HFFc6 (cell line): ENCODE data around the gene IQGAP2. TPM values are rescaled to one million over a fixed set of nuclear protein-coding genes. Genes with fewer than 3 reads are reported as not detected.

ENCODE experiments used
- DNase-seq: peaks from one replicate; pipeline ENCODE4 v3.0.0-alpha.2; 2018
- H3K27ac Mint-ChIP-seq: 2 replicates; pipeline ENCODE4 v1.8.0; 2020; ENCODE audit warnings: mild to moderate bottlenecking, mixed read lengths
- H3K27me3 Mint-ChIP-seq: 2 replicates; pipeline ENCODE4 v1.8.0; 2021; ENCODE audit warnings: mild to moderate bottlenecking, moderate library complexity, mixed read lengths; ENCODE audit not compliant: insufficient read depth
- H3K36me3 Mint-ChIP-seq: 2 replicates; pipeline ENCODE4 v1.8.0; 2021; ENCODE audit warnings: low read depth, mixed read lengths
- H3K4me1 Mint-ChIP-seq: 2 replicates; pipeline ENCODE4 v1.8.0; 2020; ENCODE audit warnings: low read depth, mixed read lengths
- H3K4me3 Mint-ChIP-seq: 2 replicates; pipeline ENCODE4 v1.8.0; 2020; ENCODE audit warnings: mild to moderate bottlenecking, moderate library complexity, mixed read lengths
- H3K9me3 Mint-ChIP-seq: 2 replicates; pipeline ENCODE4 v1.8.0; 2020; ENCODE audit warnings: mild to moderate bottlenecking, mixed read lengths
- CTCF ChIP-seq: fragments of 200-600 bp; sonication (generic); IDR thresholded peaks from 2 replicates; pipeline ENCODE4 v1.5.0; 2021; ENCODE audit warnings: antibody characterized with exemption, mild to moderate bottlenecking
- total RNA-seq, 6 experiments: library from RNA; stranded (reverse); fragmentation: NEBNext Ultra II Directional; extraction: Animal tissue kit (Norgen Biotek cat#: 25700); gene quantifications; 2 replicates in 1 of 6; 3 replicates in 5 of 6; pipeline ENCODE4 v1.2.3, GENCODE V29; 2021

IQGAP2 gene
- total RNA-seq, 6 experiments from 2014 or later: 0.09 to 0.47 (median 0.21) TPM; not detected in 1

DNA sequence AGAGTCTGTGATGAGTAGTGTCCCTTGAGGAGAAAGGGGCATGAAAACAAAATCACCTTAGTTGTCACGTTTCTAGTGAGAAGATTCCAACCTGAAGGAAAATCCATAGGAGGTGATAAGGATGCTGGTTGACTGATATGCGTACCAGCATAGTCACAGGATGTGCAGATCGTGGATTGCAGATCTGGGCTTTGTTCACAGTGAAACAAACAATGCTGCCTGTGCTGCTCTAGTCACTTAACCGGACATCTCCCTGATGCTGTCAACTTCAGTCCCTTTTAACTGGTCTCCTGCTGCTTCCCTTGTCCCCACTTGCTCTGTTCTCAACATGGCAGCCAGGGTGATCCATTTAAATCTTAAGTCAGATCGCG, 89.7 kb downstream of the IQGAP2 start:
- H3K27ac Mint-ChIP-seq: no peak overlapping the region
- peaks cover 13% of the 10 kb centered on the region for H3K27me3 Mint-ChIP-seq
- no peaks in the 10 kb centered on the region for H3K9me3 Mint-ChIP-seq
- H3K4me3 Mint-ChIP-seq: no peak overlapping the region
- no peaks in the 10 kb centered on the region for H3K36me3 Mint-ChIP-seq
- no peaks in the 10 kb centered on the region for H3K4me1 Mint-ChIP-seq
- DNase-seq: no peak
- TF ChIP-seq CTCF: no peak

DNA sequence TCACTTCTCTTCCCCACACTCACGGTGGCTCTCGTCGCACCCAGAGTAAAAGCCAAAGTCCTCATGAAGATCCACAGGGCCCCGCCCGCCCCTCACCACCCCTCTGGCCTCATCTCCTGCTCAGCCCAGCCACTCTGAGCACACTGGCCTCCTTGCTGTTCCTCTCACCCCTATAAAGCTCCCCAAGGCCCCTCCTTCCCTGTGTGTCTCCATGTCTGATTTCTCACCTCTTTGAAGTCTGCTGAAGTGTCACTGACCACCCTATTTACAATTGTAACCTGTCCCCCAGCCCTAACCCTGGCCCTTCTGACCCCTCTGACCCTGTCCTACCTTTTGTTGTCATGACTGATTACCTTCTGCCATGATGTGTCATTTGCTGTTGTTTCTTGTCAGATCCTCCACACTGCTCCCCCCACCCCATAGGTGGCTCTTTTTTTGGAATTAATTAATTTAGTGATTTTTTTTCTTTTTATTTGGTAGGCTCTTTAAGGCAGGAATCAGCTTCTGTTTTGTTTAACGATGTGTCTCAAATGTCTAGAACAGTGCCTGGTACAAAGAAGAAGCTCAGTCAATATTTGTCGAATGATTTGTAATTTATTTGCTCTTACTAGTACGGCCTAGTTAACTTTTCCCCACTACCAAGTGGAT, 90.2 kb downstream of the IQGAP2 start:
- H3K4me1 Mint-ChIP-seq: no peaks in the 10 kb centered on the region
- no peak overlapping the region for H3K27ac Mint-ChIP-seq
- peaks cover 13% of the 10 kb centered on the region for H3K27me3 Mint-ChIP-seq
- TF ChIP-seq CTCF: no peak
- DNase-seq: no peak
- no peak overlapping the region for H3K4me3 Mint-ChIP-seq
- no peaks in the 10 kb centered on the region for H3K9me3 Mint-ChIP-seq
- no peaks in the 10 kb centered on the region for H3K36me3 Mint-ChIP-seq

DNA sequence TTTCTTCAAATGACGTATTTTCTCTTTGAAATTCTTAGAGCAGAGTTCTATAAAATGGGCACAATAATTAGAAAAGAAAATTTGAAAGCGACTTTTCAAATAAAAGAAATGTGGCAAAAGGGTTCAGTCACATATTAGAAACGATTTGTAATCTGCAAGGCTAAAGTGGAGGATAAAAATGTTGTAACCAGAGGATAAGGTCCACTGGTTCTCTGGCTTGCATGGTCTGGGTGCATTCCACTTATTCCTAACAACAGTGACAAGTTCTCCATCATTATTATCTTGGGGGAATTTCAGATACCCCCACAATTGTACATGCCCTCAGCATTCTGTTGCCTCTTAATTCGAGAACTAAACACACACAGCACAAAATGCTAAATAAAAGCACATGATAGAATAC, 91.1 kb downstream of the IQGAP2 start:
- Mint-ChIP-seq H3K27ac (no peak overlapping the region), H3K4me1 (no peaks in the 10 kb centered on the region), H3K4me3 (no peak overlapping the region), H3K27me3 (peaks cover 13% of the 10 kb centered on the region), H3K9me3 (no peaks in the 10 kb centered on the region), H3K36me3 (no peaks in the 10 kb centered on the region)
- no peak for DNase-seq
- TF ChIP-seq CTCF: no peak

- H3K4me3 Mint-ChIP-seq: no peak overlapping the region
- no peak overlapping the region for H3K27ac Mint-ChIP-seq
- no peaks in the 10 kb centered on the region for H3K9me3 Mint-ChIP-seq
- peaks cover 16% of the 10 kb centered on the region for H3K27me3 Mint-ChIP-seq
- no peak for TF ChIP-seq CTCF
- H3K4me1 Mint-ChIP-seq: no peaks in the 10 kb centered on the region
- no peaks in the 10 kb centered on the region for H3K36me3 Mint-ChIP-seq
- no peak for DNase-seq
Measured at GRCh38 chr5:76495870-76496269, 92.8 kb downstream of the IQGAP2 start.

- Mint-ChIP-seq H3K4me1 (no peaks in the 10 kb centered on the region), H3K9me3 (no peaks in the 10 kb centered on the region), H3K36me3 (no peaks in the 10 kb centered on the region), H3K4me3 (no peak overlapping the region), H3K27ac (no peak overlapping the region), H3K27me3 (peaks cover 12% of the 10 kb centered on the region)
- no peak for DNase-seq
- no peak for TF ChIP-seq CTCF
Measured at GRCh38 chr5:76497065-76497460, 94.0 kb downstream of the IQGAP2 start.
